Fibroblast of the aortic adventitia (primary cell): Measurements from ENCODE around the gene SCRN2. TPM values are rescaled to one million over a fixed set of nuclear protein-coding genes. Genes with fewer than 3 reads are reported as not detected.

Experiments used
- DNase-seq: peaks from one replicate; pipeline ENCODE4 v3.0.0-alpha.2; 2010; ENCODE audit warnings: low read depth
- H3K4me3 ChIP-seq: 2 replicates; pipeline ENCODE4 v1.5.1; 2011; ENCODE audit warnings: low read depth, mild to moderate bottlenecking, control low read depth, low read length, moderate library complexity
- CTCF ChIP-seq: IDR thresholded peaks from 2 replicates; pipeline ENCODE4 v1.5.1; 2011; ENCODE audit warnings: mild to moderate bottlenecking, low read length, control low read depth, inconsistent platforms; ENCODE audit not compliant: insufficient read depth
- total RNA-seq: library from RNA; depleted of rRNA; stranded (reverse); fragments of >200 nt; gene quantifications from 2 replicates; pipeline ENCODE4 v1.2.3, GENCODE V29; 2012; ENCODE audit warnings: low replicate concordance

SCRN2 gene
- total RNA-seq, 1 donor, result 14.7 TPM

- no peak for TF ChIP-seq CTCF
- no peak overlapping the region for H3K4me3 ChIP-seq
- DNase-seq, result no peak
These were observed 28.0 kb upstream of the SCRN2 start for GRCh38 chr17:47869114-47869513.

- TF ChIP-seq CTCF, result no peak
- no peak for DNase-seq
- H3K4me3 ChIP-seq, result no peak overlapping the region
These were observed 26.9 kb upstream of the SCRN2 start for GRCh38 chr17:47867813-47868533.

- DNase-seq, result peak; percentile 72
- no peak for TF ChIP-seq CTCF
- H3K4me3 ChIP-seq, result no peak overlapping the region
These were observed 25.9 kb upstream of the SCRN2 start for GRCh38 chr17:47866941-47867340.

- TF ChIP-seq CTCF, result no peak
- DNase-seq, result no peak
- H3K4me3 ChIP-seq, result no peak overlapping the region
These were observed 23.7 kb upstream of the SCRN2 start for GRCh38 chr17:47864791-47865216.

GRCh38 chr17:47862621-47863440, 21.8 kb upstream of the SCRN2 start:
- H3K4me3 ChIP-seq, result no peak overlapping the region
- peak; percentile 77 for DNase-seq
- no peak for TF ChIP-seq CTCF

GRCh38 chr17:47860386-47860785, 19.3 kb upstream of the SCRN2 start:
- DNase-seq, result no peak
- H3K4me3 ChIP-seq, result no peak overlapping the region
- TF ChIP-seq CTCF, result no peak
